ENCODE measurements around the gene UCK1. TPM values are rescaled to one million over a fixed set of nuclear protein-coding genes. Genes with fewer than 3 reads are reported as not detected.
"Not testable (repeated sequence)": the region's sequence is repeated elsewhere in the genome, so short reads cannot be mapped to it uniquely, and the experiment has no call there.

The UCK1 gene
- total RNA-seq, 1 donor from 2014 or later = 23.5 TPM

DNA sequence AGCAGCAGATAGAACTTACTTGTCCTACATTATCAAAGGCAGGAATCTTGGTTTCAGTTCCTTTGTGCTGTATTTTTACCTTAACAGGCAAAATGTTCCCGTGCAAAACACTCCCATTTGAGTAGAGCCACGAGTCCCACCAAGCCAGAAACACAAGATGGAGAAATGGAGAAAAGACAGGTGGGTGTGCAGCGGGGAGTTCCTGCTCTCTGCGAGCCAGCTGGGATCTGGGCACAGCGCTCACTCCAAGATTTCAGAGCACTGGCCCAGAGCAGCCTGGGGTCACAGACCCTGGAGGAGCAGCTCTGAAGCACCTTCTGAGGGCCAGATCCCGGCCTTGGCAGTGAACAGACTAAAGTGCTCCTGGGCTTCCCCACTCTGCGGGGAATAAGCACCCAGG, 2.9 kb downstream of the UCK1 start:
- no peak for DNase-seq (ENCODE audit: missing footprints)
- intact Hi-C loops (cut with DNase I) = no loop called here
- ATAC-seq = no peak

DNA sequence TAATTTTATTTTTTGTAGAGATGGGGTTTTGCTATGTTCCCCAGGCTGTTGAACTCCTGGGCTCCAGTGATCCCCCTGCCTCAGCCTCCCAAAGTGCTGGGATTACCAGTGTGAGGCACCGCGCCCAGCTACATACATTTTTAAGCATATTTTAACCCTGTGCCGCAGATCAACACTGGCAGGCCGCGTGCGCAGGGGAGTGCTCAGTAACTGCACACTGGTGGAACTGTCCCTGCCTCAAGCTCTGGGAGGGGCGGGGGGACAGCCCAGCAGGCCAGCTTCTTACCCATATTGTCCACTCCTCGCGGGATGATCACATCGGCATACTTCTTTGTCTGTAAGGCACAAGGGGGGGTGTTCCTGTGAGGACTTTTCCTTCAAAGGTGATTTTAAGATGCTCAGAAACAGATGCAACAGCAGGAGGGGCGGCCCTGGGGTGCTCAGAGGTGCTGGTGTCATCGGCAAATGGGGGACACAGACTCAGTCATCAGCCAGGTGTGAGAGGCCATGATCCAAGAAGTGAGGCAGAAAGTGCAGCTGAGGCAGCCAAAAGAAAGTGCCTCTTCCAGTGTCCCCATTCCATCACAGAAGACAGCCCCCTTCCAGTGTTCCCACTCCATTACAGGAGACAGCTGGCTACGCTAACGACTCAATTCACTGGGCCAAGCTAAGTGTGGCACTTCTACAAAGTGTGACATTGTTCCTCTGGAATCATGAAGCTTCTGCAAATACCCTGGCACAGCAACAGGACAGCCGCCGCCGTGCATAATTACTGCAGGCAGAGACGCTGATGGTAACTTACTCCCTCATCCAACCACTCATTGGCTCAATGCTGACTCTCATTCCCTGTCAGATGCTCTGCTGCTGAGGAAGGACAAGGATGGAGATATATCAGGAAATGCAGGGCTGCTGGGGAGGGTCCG, 5.2 kb downstream of the UCK1 start:
- no peak for ATAC-seq
- DNase-seq (ENCODE audit: missing footprints) = no peak
- intact Hi-C loops (cut with DNase I) = no loop called here

DNA sequence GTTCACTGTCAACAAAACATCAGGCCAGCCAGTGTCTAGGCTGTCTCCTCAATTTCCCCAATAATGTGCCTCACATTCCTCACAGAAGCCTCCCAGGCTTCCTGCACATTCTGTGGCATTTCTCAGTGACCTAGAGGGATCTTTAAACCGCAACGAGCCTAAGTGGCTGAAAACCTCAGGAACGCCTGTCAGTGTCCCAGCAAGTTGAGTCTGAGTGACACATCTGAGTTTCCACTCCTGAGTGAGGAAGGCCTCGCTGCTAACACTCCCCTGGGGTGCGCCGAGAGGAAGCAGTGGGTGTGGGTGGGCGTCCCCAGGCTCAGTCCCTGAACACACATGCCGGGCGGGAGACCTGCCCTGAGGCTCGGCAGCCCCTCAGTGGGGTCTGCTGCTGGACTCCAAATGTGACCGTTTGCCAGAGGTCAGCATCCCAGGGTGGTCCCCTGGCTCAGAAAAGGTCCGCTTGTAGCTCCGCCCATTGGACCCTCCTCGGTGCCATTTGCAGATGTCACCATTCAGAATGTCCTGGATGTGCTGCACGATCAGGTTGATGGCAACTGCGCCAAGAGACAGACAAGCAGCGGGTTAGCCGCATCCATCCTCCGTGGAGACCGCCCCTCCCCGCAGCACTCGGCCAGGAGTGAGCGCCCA, 6.3 kb downstream of the UCK1 start:
- DNase-seq (ENCODE audit: missing footprints) = no peak
- intact Hi-C loops (cut with DNase I) = no loop called here
- ATAC-seq = no peak

DNA sequence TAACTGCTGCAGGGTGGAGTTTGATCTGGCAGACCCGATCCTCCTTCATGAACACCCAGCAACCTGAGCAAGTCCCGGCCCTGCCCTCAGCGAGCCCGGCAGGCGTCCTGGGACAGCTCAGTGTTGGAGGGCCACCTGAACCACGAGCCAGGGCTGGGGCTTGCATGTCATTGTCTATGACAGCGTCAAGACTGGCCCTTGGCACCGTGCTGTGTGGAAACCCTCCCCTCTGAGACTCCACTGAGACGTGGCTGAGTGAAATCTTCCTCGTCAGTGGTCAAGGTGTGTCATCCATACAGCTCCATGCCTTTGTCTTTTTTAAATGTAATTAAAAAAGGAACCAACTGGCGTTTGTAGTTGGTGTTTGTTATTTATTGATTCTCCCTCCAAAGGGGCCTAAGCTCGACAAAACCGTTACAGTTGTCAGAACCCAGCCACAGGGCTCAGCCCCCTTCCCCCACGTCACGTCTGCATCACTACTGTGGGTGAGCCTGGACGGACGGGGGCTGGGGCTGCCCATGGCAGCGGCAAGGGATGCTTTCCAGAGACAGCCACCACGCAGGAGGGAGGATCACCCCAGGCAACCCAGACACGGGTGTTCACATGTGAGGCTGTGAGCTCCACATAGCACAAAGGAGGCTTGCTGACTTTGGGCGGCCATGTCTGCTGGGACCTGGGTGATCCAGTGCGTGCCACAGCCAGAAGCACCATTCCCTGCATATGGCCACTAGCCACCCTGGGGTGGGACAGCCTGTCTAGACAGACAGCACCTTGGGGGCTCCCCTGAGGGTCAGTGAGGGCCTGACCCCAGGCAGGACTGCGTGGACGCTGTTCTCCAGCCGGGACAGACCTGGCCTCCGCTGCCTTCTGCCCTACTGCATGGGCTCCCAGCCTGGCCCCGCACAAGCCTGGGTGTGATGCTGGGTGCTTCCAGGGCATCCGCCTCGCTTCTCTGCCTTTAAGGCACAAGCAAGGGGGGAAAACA, 7.3 kb downstream of the UCK1 start:
- intact Hi-C loops (cut with DNase I) = no loop called here
- no peak for DNase-seq (ENCODE audit: missing footprints)
- ATAC-seq = no peak

DNA sequence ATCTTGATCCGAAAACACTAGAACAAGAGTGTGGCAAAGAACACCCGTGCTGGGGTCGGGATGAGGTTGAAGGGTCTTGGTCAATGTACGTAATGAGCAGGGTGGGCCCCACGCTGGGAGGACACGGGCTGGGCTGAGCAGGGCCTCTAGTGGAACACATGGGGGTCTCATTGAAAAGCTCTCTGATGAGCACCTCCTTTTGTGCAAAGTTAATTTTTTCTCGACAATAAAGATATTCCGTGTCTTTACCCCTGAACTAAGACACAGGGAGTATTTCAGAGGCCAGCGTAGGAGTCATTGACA, 8.0 kb downstream of the UCK1 start:
- intact Hi-C loops (cut with DNase I) = no loop called here
- ATAC-seq = no peak
- DNase-seq (ENCODE audit: missing footprints) = no peak

DNA sequence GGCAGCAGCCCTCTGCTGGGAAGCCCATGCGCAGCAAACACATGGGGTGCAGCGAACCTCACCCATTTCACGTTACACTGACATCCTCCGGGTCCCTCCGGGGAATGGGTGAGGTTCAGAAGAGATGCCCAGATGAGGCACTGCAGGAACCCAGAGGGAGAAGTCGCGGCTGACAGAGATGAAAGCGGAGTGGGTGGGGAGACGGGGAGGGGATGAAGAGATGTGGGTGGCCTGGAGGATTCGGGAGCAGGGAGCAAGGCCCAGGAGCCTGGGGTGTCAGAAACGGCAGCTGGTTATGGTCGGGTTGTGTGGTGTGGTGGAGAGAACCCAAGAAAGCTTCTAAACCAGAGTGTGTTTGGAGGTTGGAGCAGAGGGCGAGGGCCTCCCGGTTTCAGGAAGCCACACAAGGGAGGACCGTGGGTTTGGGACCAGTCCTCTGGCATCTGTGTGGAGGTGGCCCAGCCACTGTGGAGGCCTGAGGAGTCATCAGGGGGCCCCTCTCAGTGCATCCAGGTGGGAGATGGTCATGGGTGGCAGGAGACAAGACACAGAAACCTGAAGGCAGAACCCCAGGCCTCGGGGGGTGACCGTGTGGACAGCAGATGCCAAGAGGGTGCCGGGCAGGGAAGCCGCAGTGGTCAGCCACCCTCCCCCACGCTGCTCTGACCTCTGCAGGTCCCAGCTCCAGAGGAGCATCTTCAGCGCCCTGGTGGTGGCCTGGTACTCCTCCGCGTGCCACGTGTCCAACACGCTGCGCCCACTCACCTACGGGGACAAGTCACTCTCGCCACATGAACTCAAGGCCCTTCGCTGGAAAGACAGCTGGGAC, 8.6 kb downstream of the UCK1 start:
- intact Hi-C loops (cut with DNase I) = no loop called here
- DNase-seq (ENCODE audit: missing footprints) = no peak
- ATAC-seq = no peak

DNA sequence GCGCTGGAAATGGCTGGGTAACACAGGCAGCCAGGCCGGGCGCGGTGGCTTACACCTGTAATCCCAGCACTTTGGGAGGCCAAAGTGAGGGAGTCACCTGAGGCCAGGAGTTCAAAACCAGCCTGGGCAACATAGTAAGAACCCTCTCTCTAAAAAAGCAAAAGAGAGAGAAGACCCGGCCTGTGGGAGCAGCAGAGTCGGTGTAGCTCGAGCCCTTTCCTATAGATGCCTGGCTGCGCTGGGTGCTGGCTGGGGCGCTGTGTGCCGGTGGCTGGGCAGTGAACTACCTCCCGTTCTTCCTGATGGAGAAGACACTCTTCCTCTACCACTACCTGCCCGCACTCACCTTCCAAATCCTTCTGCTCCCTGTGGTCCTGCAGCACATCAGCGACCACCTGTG, 9.2 kb downstream of the UCK1 start:
- DNase-seq (ENCODE audit: missing footprints) (no peak), ATAC-seq (no peak)
- intact Hi-C loops (cut with DNase I) = no loop called here

DNA sequence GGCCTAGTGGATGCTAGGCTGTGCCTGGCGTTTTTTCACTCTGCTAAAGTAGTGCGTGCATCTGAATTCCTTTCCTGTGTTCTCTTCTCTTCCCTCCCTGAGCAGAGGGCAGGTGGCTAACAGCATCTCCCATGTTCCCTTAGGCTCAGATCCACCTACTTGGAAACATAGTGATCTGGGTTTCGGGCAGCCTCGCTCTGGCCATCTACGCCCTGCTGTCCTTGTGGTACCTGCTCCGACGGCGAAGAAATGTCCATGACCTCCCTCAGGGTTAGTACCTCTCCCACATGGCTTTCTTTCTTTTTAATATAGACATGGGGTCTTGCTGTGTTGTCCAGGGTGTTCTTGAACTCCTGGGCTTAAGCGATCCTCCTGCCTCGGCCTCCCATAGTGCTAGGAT, 9.9 kb downstream of the UCK1 start:
- intact Hi-C loops (cut with DNase I) = no loop called here
- DNase-seq (ENCODE audit: missing footprints) (no peak), ATAC-seq (no peak)

DNA sequence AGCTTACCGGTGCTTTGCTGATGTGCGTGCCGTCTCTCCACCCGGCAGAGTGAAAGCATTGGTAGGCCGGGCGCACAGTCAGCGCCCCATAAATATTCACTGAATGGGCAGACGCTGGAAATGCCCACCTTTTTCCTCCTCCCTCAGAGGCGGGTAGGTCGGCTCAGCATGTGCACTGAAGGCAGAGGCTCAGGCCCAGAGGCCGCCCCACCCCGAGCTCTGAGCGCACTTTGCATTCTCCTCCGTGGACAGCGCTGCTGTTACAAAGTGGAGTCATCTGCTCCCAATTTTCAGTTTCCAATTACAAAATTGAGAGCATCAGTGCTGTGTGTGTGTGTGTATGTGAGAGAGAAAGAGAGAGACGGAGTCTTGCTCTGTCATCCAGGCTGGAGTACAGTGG, 10.6 kb downstream of the UCK1 start:
- intact Hi-C loops (cut with DNase I) = no loop called here
- DNase-seq (ENCODE audit: missing footprints) = no peak
- no peak for ATAC-seq

DNA sequence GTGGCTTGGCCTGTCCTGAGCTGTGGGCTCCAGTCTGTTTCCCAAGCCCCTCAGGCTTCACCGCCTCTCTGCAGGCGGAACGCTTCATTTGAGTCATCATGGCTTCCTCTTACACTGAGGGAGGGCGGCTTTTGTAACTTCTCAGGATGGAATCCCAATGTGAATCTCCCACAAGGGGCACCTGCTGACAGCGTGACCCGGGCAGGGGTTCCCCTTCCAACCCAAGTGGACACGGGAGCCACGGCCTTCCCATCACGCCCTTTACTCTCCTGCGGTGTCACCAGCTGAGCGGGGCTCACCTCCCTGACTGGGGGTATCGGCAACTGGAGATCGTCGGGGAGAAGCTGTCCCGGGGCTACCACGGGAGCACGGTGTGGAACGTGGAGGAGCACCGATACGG, 12.5 kb downstream of the UCK1 start:
- DNase-seq (ENCODE audit: missing footprints) (no peak), ATAC-seq (no peak)
- intact Hi-C loops (cut with DNase I) = no loop called here

DNA sequence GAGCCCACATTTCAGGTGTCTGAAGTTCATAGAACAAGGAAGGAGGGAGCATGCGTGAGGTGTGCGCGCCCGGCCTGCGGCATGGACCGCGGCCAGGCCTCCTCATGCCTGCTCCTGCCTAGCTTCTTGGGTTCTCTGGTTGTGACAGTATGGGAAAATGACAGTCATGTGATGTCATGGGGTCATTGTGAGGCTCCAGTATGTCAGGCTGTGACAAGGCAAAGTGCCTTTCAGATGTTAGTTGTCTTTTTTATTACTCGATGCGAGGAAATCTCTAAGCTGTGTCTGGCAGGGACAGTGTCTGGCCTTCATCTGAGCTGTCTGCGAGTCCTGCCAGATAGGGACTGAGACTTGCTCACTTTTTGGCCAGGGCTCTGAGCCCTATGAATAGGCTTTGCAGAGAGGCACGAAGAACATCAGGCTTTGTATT, 13.3 kb downstream of the UCK1 start:
- DNase-seq (ENCODE audit: missing footprints) = no peak

DNA sequence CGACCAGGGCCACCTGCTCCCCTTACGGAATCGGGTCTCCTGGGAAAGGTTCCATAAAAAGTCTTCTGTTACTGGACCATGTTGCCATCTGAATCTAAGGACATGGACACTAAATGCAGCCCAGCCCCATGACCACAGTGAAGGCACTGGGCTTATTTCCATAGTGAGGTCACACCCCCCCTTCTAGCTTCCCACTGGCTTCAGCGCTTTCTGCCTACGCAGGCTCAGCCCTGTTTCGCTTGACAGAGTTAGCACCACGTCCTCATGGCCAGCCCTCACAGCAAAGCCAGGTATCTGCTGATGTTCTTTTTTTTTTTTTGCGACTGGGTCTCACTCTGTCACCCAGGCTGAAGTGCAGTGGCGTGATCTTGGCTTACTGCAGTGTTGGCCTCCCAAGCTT, 14.1 kb downstream of the UCK1 start:
- ATAC-seq = peak; percentile 47
- intact Hi-C loops (cut with DNase I) = no loop called here
- DNase-seq (ENCODE audit: missing footprints) = no peak

More for the DNA sequence above, 13.3 kb downstream of the UCK1 start:
- intact Hi-C loops (cut with DNase I) = no loop called here
- peak; percentile 85 for ATAC-seq

DNA sequence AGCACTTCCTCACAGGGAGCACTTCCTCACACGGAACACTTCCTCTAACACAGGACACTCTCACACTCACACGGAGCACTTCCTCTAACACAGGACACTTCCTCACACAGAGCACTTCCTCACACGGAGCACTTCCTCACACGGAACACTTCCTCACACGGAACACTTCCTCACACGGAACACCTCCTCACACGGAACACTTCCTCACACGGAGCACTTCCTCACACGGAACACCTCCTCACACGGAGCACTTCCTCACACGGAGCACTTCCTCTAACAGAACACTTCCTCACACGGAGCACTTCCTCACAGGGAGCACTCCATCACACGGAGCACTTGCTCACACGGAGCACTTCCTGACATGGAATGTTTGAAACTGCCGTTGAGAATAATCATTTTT, 15.0 kb downstream of the UCK1 start:
- intact Hi-C loops (cut with DNase I) = no loop called here
- ATAC-seq (no peak), DNase-seq (ENCODE audit: missing footprints) (no peak)

DNA sequence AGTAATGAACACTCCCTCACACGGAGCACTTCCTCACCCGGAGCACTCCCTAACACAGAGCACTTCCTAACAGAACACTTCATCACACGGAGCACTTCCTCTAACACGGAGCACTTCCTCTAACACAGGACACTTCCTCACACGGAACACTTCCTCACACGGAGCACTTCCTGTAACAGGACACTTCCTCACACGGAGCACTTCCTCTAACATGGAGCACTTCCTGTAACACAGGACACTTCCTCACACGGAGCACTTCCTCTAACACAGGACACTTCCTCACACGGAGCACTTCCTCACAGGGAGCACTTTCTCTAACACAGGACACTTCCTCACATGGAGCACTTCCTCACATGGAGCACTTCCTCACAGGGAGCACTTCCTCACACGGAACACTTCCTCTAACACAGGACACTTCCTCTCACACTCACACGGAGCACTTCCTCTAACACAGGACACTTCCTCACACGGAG, 15.5 kb downstream of the UCK1 start:
- intact Hi-C loops (cut with DNase I); DNase-seq (ENCODE audit: missing footprints); ATAC-seq: not testable (repeated sequence)

DNA sequence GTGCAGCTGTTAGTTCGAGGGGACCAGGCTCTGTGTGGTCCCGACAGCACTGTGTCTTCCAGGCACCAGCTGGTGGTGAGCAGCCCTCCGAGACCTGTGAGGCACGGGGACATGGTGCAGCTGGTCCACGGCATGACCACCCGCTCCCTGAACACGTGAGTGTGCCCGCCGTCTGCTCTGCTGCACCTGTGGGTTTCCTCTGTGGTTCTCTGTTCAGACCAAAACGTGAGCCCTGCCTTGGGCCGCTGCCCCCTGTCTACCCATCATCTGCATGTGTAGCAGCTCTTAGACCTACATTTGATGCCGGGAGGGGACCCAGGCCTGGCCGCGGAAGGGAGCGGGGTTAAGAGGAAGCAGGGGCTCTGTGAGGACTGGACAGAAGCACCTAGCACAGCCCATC, 17.9 kb downstream of the UCK1 start:
- ATAC-seq = no peak
- DNase-seq (ENCODE audit: missing footprints) = no peak
- intact Hi-C loops (cut with DNase I) = no loop called here

DNA sequence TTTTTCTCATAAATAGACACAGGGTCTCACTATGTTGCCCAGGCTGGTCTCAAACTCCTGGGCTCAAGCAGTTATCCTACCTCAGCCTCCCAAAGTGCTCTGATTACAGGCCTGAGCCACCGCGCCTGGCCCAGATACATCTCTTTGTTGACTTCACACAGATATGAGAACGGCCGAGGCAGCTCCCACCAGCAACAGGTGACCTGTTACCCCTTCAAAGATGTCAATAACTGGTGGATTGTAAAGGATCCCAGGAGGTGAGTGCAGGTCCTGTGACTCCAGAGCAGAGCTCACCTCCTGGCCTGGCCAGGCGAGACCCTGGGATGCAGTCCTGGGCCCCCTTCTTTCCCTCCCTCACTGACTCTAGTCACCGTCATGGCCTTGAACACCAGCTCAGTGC, 19.2 kb downstream of the UCK1 start:
- DNase-seq (ENCODE audit: missing footprints) (no peak), ATAC-seq (no peak)
- intact Hi-C loops (cut with DNase I) = no loop called here

DNA sequence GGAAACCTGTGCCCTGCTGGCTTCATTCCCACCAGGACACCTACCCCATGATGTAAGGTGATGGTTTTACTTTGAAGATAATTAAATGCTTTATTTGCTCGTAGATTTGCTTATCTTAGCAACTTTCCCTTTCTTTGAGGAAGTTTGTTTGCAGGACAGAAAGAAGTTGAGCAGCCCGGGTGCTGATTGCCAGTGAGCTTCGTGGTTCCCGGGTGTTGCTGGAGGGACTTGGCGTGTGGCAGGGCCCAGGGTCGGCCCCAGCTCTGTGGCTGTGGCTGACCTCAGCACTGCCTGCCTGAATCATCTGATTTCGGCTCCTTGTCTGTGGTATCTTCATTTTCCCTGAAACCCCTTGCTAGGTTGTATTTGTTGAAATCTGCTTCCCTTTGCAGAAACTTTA, 19.6 kb downstream of the UCK1 start:
- intact Hi-C loops (cut with DNase I) = no loop called here
- no peak for DNase-seq (ENCODE audit: missing footprints)
- no peak for ATAC-seq

DNA sequence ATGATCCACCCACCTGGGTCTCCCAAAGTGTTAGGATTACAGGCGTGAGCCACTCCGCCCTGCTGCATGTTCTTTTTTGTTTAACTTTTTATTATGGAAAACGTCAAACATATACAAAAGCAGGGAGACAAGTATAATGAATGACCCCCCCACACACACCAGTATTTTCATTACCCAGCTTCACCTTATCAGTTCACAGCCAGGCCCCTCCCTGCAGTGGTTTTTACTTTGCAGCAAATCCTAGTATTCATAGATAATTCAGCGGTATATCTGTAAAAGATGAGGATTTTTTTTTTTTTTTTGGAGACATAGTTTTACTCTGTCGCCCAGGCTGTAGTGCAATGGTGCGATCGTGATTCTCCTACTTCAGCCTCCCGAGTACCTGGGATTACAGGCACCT, 26.1 kb downstream of the UCK1 start:
- peak; percentile 11 for DNase-seq (ENCODE audit: missing footprints)
- intact Hi-C loops (cut with DNase I) = no loop called here
- ATAC-seq = no peak
